ACC112 (cell line): Measurements from ENCODE around the gene TMX4.

Experiments used
- H2AFZ ChIP-seq: fragments of 200-600 bp; sonication (generic); one replicate; pipeline ENCODE4 v1.6.0; 2017; ENCODE audit warnings: antibody characterized with exemption, low read length; ENCODE audit not compliant: unreplicated experiment
- H3K27ac ChIP-seq: fragments of 200-600 bp; sonication (generic); 2 replicates; pipeline ENCODE4 v1.5.1; 2014; ENCODE audit warnings: low read depth, mild to moderate bottlenecking, antibody characterized with exemption, low read length, moderate library complexity
- H3K27me3 ChIP-seq: fragments of 200-600 bp; sonication (generic); 2 replicates; pipeline ENCODE4 v1.6.1; 2014; ENCODE audit warnings: mild to moderate bottlenecking, antibody characterized with exemption, low read length, moderate library complexity, mixed read lengths; ENCODE audit not compliant: insufficient read depth
- H3K36me3 ChIP-seq: fragments of 200-600 bp; sonication (generic); 2 replicates; pipeline ENCODE4 v1.6.1; 2016; ENCODE audit warnings: mild to moderate bottlenecking, antibody characterized with exemption, low read length, moderate library complexity, mixed read lengths; ENCODE audit not compliant: insufficient read depth
- H3K4me1 ChIP-seq: fragments of 200-600 bp; sonication (generic); one replicate; pipeline ENCODE4 v1.6.1; 2016; ENCODE audit warnings: low read length, mixed read lengths; ENCODE audit not compliant: insufficient read depth, unreplicated experiment, control insufficient read depth
- H3K4me3 ChIP-seq: fragments of 200-600 bp; sonication (generic); 2 replicates; pipeline ENCODE4 v1.5.1; 2014; ENCODE audit warnings: mild to moderate bottlenecking, low read depth, low read length
- H3K79me2 ChIP-seq: fragments of 200-600 bp; sonication (generic); one replicate; pipeline ENCODE4 v1.6.0; 2016; ENCODE audit warnings: low read length; ENCODE audit not compliant: control insufficient read depth, unreplicated experiment, insufficient read depth

The TMX4 gene, protein sequence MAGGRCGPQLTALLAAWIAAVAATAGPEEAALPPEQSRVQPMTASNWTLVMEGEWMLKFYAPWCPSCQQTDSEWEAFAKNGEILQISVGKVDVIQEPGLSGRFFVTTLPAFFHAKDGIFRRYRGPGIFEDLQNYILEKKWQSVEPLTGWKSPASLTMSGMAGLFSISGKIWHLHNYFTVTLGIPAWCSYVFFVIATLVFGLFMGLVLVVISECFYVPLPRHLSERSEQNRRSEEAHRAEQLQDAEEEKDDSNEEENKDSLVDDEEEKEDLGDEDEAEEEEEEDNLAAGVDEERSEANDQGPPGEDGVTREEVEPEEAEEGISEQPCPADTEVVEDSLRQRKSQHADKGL

DNA sequence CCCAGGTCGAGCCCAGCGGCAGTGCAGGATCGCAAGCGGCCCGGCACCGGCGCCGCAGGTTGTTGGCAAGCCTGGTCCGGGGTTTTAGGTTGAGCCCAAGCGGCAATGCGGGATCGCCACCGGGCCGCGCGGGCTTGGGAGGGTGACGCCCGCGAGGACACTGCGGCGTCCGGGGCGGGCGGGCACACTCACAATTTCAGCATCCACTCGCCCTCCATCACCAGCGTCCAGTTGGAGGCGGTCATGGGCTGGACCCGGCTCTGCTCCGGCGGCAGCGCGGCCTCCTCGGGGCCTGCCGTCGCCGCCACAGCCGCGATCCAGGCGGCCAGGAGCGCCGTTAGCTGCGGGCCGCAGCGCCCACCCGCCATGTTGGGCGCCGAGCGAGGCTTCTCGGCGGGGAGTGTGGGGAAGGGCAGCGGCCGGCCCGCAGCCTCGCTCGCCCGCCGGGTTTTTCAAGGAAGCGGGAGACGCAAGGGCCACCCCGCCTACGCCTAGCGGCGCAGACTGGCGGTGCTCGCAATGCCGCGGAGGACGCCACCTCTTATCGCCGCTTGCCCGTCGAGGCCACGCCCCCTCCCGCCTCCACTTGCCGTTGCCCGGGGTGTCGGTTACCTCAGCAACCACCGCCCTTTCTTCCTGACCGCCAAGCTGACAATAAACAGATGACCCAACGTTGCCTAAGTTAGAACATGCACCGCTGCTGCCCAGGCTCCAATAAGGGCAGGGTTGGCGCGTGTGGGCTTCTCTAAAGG lies at the start of gene TMX4:
TSS of gene TMX4 (minus strand) at position 516 of the 752 bp plus-strand sequence. CDS start at position 368, 148 bp downstream.
- Histone ChIP-seq H3K79me2 (peaks cover 6% of the 10 kb centered on the region), H3K4me3 (peak within 1 kb of the TSS; percentile 82), H3K27ac (peak within 1 kb of the TSS; percentile 83), H2AFZ (peak within 1 kb of the TSS; percentile 57), H3K27me3 (no peaks in the 10 kb centered on the region), H3K36me3 (no peaks in the 10 kb centered on the region), H3K4me1 (peaks cover 17% of the 10 kb centered on the region)

DNA sequence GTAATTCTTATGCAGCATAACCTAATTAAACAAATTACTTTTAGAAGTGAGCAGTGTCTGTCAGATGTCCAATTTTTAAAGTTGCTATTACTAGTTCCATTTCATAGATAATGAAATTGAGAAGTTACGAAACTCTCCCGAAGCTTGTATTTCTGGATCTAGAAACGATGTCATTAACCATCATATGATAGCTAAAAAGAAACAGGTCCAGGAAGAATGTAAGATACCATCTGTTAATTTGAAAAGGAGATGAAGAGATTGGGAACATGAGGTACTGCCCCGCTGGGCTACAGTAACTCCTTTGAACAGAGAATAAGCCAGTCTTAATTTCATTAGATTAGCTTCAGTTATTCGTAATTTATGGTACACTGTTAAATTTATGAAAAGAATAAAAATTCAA lies 47.5 kb upstream of the TMX4 start:
- no peak overlapping the region for H3K4me3 ChIP-seq
- H3K27me3 ChIP-seq: no peaks in the 10 kb centered on the region
- no peaks in the 10 kb centered on the region for H3K79me2 ChIP-seq
- no peaks in the 10 kb centered on the region for H3K4me1 ChIP-seq
- no peak overlapping the region for H3K27ac ChIP-seq
- no peak overlapping the region for H2AFZ ChIP-seq
- no peaks in the 10 kb centered on the region for H3K36me3 ChIP-seq

DNA sequence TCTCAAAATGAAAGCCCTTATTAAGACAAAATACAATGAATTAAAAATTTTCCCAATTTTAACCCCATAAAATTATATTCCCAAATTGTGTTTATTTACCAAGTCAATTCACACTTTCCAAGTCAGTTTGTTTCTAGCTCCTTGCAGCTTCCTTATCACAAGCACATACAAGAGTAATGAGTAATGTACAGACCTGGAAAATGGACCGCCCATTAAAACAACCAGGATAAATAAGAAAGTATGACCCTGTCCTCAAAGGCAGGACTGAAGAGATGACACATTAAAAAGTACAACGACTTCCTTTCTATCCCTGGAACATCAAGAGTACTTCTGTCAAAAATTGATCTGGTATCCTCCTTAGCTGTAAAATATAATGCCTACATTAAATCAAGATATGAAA lies 47.1 kb upstream of the TMX4 start:
- no peaks in the 10 kb centered on the region for H3K4me1 ChIP-seq
- H2AFZ ChIP-seq: no peak overlapping the region
- H3K4me3 ChIP-seq: no peak overlapping the region
- no peak overlapping the region for H3K27ac ChIP-seq
- no peaks in the 10 kb centered on the region for H3K36me3 ChIP-seq
- H3K79me2 ChIP-seq: no peaks in the 10 kb centered on the region
- no peaks in the 10 kb centered on the region for H3K27me3 ChIP-seq

DNA sequence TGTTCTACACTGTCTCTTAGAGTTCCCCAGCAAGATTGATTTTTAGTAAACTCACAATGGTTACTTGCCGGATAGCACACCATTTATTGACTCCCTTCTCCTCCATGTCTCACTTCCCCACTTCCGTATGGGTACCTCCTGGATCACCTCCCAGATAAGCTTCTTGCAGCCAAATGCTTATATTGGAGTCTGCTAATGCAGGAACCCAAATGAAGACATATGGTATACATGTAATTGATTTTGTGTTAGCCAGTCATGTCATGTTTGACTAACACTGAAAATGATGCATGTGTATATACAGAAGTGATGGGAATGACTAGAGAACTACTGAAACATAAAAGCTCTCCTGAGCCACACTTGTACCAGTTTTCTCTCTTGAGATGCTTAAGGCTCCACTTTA lies 46.1 kb upstream of the TMX4 start:
- no peaks in the 10 kb centered on the region for H3K27me3 ChIP-seq
- H3K27ac ChIP-seq: no peak overlapping the region
- H3K36me3 ChIP-seq: no peaks in the 10 kb centered on the region
- no peaks in the 10 kb centered on the region for H3K4me1 ChIP-seq
- H3K4me3 ChIP-seq: no peak overlapping the region
- no peaks in the 10 kb centered on the region for H3K79me2 ChIP-seq
- no peak overlapping the region for H2AFZ ChIP-seq

DNA sequence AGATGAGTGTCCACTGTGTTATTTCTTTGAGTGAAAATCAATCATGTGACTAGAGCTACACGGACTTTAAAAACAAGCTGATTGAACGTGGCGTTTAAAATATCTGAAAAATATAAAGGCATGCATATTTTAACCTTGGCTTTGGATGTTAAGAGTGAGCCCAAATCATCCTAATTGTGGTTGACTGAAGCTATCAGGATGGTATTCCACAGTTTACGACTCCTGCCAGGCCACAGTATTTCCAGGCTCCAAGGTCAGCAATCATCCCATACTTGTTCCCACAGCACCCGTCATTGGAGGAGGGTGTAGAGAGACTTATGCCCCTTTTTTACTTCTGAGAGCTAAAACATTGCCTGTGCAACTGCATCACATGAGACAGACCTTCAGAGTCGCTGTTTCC lies 43.2 kb upstream of the TMX4 start:
- Histone ChIP-seq H3K79me2 (no peaks in the 10 kb centered on the region), H3K27me3 (no peaks in the 10 kb centered on the region), H3K4me3 (no peak overlapping the region), H2AFZ (no peak overlapping the region), H3K4me1 (no peaks in the 10 kb centered on the region), H3K27ac (no peak overlapping the region), H3K36me3 (no peaks in the 10 kb centered on the region)

DNA sequence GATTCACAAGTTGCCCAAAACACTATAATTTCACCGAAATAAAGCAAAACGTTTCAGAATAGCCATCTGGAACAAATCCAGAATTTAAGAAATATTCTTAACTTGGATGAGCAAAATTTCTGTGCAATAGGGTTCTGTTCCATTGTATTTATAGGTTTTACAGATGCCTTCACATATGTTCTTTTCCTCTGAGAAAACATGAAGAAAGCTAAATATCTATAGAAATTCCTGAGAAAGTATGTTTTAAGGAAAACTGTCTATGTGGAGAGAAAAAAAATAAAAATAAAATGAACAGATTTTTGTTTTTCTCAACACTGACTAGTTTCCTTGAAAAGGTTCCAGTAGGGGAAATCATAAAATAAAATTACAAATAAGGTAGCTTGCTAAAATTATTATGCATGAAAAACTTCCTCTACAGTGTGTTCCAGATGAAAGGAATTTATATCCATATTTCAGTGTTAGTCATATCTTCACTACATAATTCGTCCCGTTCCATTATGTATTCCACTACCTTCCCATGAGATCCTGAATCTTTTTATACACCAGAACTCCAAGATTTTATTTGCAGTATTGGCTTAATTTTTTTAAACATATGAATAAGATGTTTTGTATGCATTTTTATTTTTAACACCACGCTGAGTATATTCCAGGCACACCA lies 42.4 kb upstream of the TMX4 start:
- H3K79me2 ChIP-seq: no peaks in the 10 kb centered on the region
- H2AFZ ChIP-seq: no peak overlapping the region
- H3K27me3 ChIP-seq: no peaks in the 10 kb centered on the region
- H3K27ac ChIP-seq: no peak overlapping the region
- H3K4me1 ChIP-seq: no peaks in the 10 kb centered on the region
- no peaks in the 10 kb centered on the region for H3K36me3 ChIP-seq
- no peak overlapping the region for H3K4me3 ChIP-seq

DNA sequence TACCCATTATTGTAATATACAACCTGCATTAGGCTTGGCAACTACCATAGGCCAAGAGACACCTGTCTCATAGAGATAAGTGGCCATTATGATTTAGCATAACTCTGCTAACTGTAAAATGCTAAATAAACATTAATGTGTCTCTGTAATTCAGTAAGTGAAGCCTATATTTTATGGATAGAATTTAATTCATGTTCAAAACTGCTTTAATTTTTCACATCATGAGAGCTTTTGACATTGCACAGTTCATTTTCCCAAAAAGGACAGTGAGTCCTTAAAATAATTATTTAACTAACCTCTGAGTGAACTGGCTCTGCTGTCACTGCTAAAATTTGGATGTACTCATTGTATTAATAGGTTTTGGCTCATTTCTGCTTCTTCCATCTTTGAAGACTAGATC lies 41.4 kb upstream of the TMX4 start:
- no peaks in the 10 kb centered on the region for H3K36me3 ChIP-seq
- no peaks in the 10 kb centered on the region for H3K4me1 ChIP-seq
- H3K4me3 ChIP-seq: no peak overlapping the region
- H3K79me2 ChIP-seq: no peaks in the 10 kb centered on the region
- no peak overlapping the region for H3K27ac ChIP-seq
- no peak overlapping the region for H2AFZ ChIP-seq
- H3K27me3 ChIP-seq: no peaks in the 10 kb centered on the region

DNA sequence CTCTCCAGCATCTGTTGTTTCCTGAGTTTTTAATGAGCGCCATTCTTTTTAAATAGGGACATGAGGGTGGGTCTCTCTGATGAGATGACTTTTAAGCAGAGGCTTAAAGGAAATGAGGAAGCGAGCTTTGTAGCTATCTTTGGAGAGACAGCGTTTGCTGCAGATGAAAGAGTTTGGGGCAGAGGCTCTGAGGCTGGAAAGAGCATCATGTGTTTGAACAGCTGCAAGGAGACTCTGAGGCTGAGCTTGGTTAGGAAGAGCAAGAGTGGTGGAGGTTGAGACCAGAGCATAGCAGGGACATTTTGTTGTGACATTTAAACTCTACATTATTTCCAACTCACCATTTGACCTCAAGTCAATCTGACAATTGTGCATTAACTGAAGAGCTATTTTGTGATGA lies 38.3 kb upstream of the TMX4 start:
- Histone ChIP-seq H2AFZ (no peak overlapping the region), H3K27ac (no peak overlapping the region), H3K4me1 (no peaks in the 10 kb centered on the region), H3K4me3 (no peak overlapping the region), H3K27me3 (no peaks in the 10 kb centered on the region), H3K36me3 (no peaks in the 10 kb centered on the region), H3K79me2 (no peaks in the 10 kb centered on the region)

DNA sequence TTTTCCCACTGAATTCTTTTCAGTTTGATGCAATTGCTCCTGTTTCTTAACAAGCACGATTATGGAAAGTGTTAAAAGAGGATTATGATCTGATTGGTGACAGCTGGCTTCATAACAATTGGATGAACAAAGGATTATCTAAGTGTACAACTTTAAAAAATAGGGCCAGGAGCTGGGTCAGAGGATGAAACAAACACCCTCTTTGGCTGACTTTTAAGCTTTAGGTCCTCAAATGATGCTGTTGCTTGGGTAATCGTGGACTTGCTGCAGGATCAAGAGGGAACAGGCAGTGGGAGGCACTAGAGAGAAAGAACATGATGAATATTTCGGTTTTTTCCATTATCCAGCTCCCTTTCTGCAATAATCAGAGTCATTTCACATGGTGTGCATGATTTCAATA lies 35.5 kb upstream of the TMX4 start:
- Histone ChIP-seq H3K4me3 (no peak overlapping the region), H3K27ac (no peak overlapping the region), H3K4me1 (no peaks in the 10 kb centered on the region), H2AFZ (no peak overlapping the region), H3K36me3 (no peaks in the 10 kb centered on the region), H3K79me2 (no peaks in the 10 kb centered on the region), H3K27me3 (no peaks in the 10 kb centered on the region)

DNA sequence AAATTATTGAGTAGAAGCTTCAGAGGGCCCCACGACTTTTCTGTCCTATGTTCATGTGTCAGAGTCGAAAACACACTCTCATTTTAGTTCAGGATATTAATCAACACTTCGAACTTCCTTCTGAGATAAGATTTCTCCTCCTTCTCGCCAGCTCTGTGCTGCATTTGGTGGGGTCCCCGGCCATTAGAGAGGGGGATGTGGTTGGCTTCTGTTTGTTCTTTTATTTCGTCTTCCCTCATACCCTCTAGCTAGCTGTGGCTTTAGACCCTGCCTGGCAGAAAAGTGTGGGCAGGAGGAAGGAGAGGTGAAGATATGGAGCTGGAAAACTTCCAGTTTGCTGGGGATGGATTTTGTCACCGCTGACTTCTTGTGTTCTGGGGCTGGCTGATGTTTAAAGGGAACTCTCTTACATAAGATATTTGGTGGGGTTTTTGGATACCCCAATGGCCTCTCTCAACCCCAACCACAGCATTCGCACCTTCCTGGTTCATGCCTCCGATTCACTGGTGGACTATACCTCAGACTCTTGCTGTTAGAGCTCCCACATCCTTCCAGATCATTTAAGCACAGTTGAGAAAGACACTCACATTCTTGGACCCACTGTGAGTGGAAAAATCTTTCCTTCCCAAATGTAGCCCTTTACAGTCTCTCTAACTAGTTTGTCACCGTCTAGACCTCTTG lies 30.7 kb upstream of the TMX4 start:
- H3K36me3 ChIP-seq: no peaks in the 10 kb centered on the region
- no peak overlapping the region for H2AFZ ChIP-seq
- no peaks in the 10 kb centered on the region for H3K27me3 ChIP-seq
- no peaks in the 10 kb centered on the region for H3K4me1 ChIP-seq
- H3K27ac ChIP-seq: no peak overlapping the region
- H3K4me3 ChIP-seq: no peak overlapping the region
- no peaks in the 10 kb centered on the region for H3K79me2 ChIP-seq
